Adrenal gland (tissue), 12 donors: Measurements from ENCODE around the gene PROK2. TPM values are rescaled to one million over a fixed set of nuclear protein-coding genes. Genes with fewer than 3 reads are reported as not detected.

Experiments
- DNase-seq, 7 donors: peaks; one replicate each; pipeline ENCODE4 v3.0.0-alpha.2; 2019 to 2020
- H3K27ac ChIP-seq, 5 donors: fragments of 200-600 bp; sonication (generic) in 4 of 5; 1 replicate in 3 of 5; 2 replicates in 2 of 5; pipeline versions ENCODE4 v1.5.1 to v1.8.0; 2016 to 2020; ENCODE audit warnings: mild to moderate bottlenecking in 1 of 5
- H3K27me3 ChIP-seq: fragments of 200-600 bp; 2 replicates; pipeline ENCODE4 v1.8.0; 2021
- H3K36me3 ChIP-seq, 2 donors: fragments of 200-600 bp; replicated peaks in 1 of 2; 1 replicate in 1 of 2; 2 replicates in 1 of 2; pipeline versions ENCODE4 v1.5.1 to v1.8.0; 2018 to 2022
- H3K4me1 ChIP-seq, 2 donors: fragments of 200-600 bp; replicated peaks in 1 of 2; 1 replicate in 1 of 2; 2 replicates in 1 of 2; pipeline versions ENCODE4 v1.5.1 to v1.8.0; 2018 to 2021
- H3K4me3 ChIP-seq, 4 donors: fragments of 200-600 bp; sonication (generic) in 3 of 4; one replicate each; pipeline ENCODE4 v1.5.1; 2016 to 2018
- H3K9me3 ChIP-seq, 3 donors: fragments of 200-600 bp; sonication (generic) in 1 of 3; replicated peaks in 1 of 3; 1 replicate in 2 of 3; 2 replicates in 1 of 3; pipeline versions ENCODE4 v1.5.1 to v1.8.0; 2016 to 2021
- CTCF ChIP-seq, 6 experiments: fragments of 450-650 bp in 4 of 6; fragments of 200-600 bp in 2 of 6; sonication (generic) in 1 of 6; IDR thresholded peaks; 1 replicate in 5 of 6; 2 replicates in 1 of 6; pipeline versions ENCODE4 v1.5.1 to v1.8.0; 2016 to 2021; ENCODE audit warnings: antibody characterized with exemption in 6 of 6, mild to moderate bottlenecking in 2 of 6, moderate library complexity in 1 of 6
- POLR2A ChIP-seq, 2 donors: fragments of 450-650 bp; IDR thresholded peaks; one replicate each; pipeline ENCODE4 v1.6.1; 2017; ENCODE audit warnings: antibody characterized with exemption in 2 of 2, mild to moderate bottlenecking in 2 of 2, moderate library complexity in 1 of 2
- WGBS, 4 donors: extraction: QIAGEN DNeasy Blood & Tissue Kit in 2 of 4; methylation state at CpG; one replicate each; pipeline versions ENCODE4 v1.1.5 to v1.1.7; 2013 to 2017; 5-methylcytosine and 5-hydroxymethylcytosine counted together
- intact Hi-C, 2 donors: fragments of 100-400 bp; cut with DNase I; formaldehyde crosslinking; loops; one replicate each; pipeline versions ENCODE4 v1.14.1 to v1.15.0; 2022 to 2023
- polyA plus RNA-seq, 3 donors: library from polyadenylated mRNA; stranded (reverse); fragments of 200-250 nt in 2 of 3; fragments of 350-450 nt in 1 of 3; fragmentation: Illumina TruSeq in 1 of 3; extraction: RNeasy Lipid Tissue Mini Kit (QIAGEN cat#74804) in 1 of 3; gene quantifications; one replicate each; pipeline ENCODE4 v1.2.3, GENCODE V29; 2013 to 2014
- total RNA-seq, 9 donors: library from RNA; depleted of rRNA in 4 of 9; stranded (reverse); fragments of >200 nt in 4 of 9; fragments of 120-200 nt in 1 of 9; fragmentation: NEBNext Ultra II Directional in 1 of 9; extraction: Animal tissue kit (Norgen Biotek cat#: 25700) in 1 of 9; gene quantifications; one replicate each; pipeline versions ENCODE4 v1.1.0 to v1.2.4, GENCODE V29; 2013 to 2023
- donor health status: healthy with polysubstance abuse.
- donor health status: Bipolar disorder and iron deficiency.
- donor health status: DM: yes; HTN: yes; CAD: no.
- donor health status: DM: no; HTN: no; CAD: no.
- donor health status: DM: no; HTN: no; CAD: no.
- donor health status: DM: yes; HTN: yes; CAD: no.

PROK2 gene
- total and polyA plus RNA-seq, 12 donors, result 0.06 to 0.29 (median 0.18) TPM; not detected in 7

GRCh38 chr3:71813073-71813472, 28.1 kb upstream of the PROK2 start:
- 85 to 91% (median 88%) methylated on average over 4 of the region's 4 CpGs for WGBS, 4 donors
- TF ChIP-seq CTCF (IDR thresholded peaks at IDR 0.05) (no peak), POLR2A (IDR thresholded peaks at IDR 0.05) (no peak)
- intact Hi-C loops, result no loop called here

GRCh38 chr3:71810056-71810455, 25.1 kb upstream of the PROK2 start:
- Histone ChIP-seq H3K27me3 (no peaks in the 10 kb centered on the region), H3K36me3 (no peaks in the 10 kb centered on the region), H3K4me3 (no peak overlapping the region), H3K27ac (no peak overlapping the region), H3K4me1 (no peaks in the 10 kb centered on the region), H3K9me3 (no peaks in the 10 kb centered on the region)
- 78 to 83% (median 82%) methylated on average over 3 of the region's 3 CpGs for WGBS, 4 donors
- TF ChIP-seq CTCF (IDR thresholded peaks at IDR 0.05), result no peak
- no peak for TF ChIP-seq POLR2A (IDR thresholded peaks at IDR 0.05)
- DNase-seq, result no peak
- intact Hi-C loops, result no loop called here

More at GRCh38 chr3:71813073-71813472, 28.1 kb upstream of the PROK2 start:
- H3K27me3 ChIP-seq, result peaks cover under 1% of the 10 kb centered on the region
- DNase-seq, result no peak
- no peak overlapping the region for H3K4me3 ChIP-seq
- no peaks in the 10 kb centered on the region for H3K9me3 ChIP-seq
- no peaks in the 10 kb centered on the region for H3K4me1 ChIP-seq
- no peaks in the 10 kb centered on the region for H3K36me3 ChIP-seq
- no peak overlapping the region for H3K27ac ChIP-seq

- TF ChIP-seq CTCF (IDR thresholded peaks at IDR 0.05) (no peak), POLR2A (IDR thresholded peaks at IDR 0.05) (no peak)
- Histone ChIP-seq H3K27me3 (no peaks in the 10 kb centered on the region), H3K4me1 (no peaks in the 10 kb centered on the region), H3K9me3 (no peaks in the 10 kb centered on the region), H3K27ac (no peak overlapping the region), H3K36me3 (no peaks in the 10 kb centered on the region), H3K4me3 (no peak overlapping the region)
- DNase-seq, result no peak
- intact Hi-C loops, result no loop called here
- WGBS, 4 donors, result 90 to 95% (median 91%) methylated on average over 6 of the region's 6 CpGs
These were observed 24.5 kb upstream of the PROK2 start for GRCh38 chr3:71809321-71810026.

- 56 to 78% (median 76%) methylated on average over 3 of the region's 3 CpGs for WGBS, 4 donors
- intact Hi-C loops, result no loop called here
These were observed 21.8 kb upstream of the PROK2 start for GRCh38 chr3:71806736-71807135.

More at GRCh38 chr3:71806736-71807135, 21.8 kb upstream of the PROK2 start:
- DNase-seq, result no peak
- Histone ChIP-seq H3K27me3 (no peaks in the 10 kb centered on the region), H3K9me3 (no peaks in the 10 kb centered on the region), H3K36me3 (no peaks in the 10 kb centered on the region), H3K4me1 (no peaks in the 10 kb centered on the region), H3K4me3 (no peak overlapping the region), H3K27ac (no peak overlapping the region)
- TF ChIP-seq CTCF (IDR thresholded peaks at IDR 0.05) (no peak), POLR2A (IDR thresholded peaks at IDR 0.05) (no peak)
